ENCODE data around the gene KSR1.

GRCh38 chr17:27494192-27495091, 38.2 kb downstream of the KSR1 start:
- TF ChIP-seq POLR2AphosphoS5 (IDR thresholded peaks at IDR 0.05; ENCODE audit: borderline replicate concordance, low read depth, low read length) (no peak), EZH2 (IDR thresholded peaks at IDR 0.05) (no peak), FOXP2 (optimal IDR thresholded peaks at IDR 0.05; ENCODE audit: control extremely low read depth, extremely low read length, insufficient read depth) (no peak)
